K562 treated with DMSO at 1 percent for 4 hours (cell line): ENCODE data around the gene MMS19. TPM values are rescaled to one million over a fixed set of nuclear protein-coding genes. Genes with fewer than 3 reads are reported as not detected.

Experiments used
- total RNA-seq: library from RNA; unstranded; fragments of 300-600 nt; gene quantifications from 2 replicates; pipeline ENCODE4 v1.2.3, GENCODE V29; 2022; ENCODE audit not compliant: insufficient read depth

Gene MMS19
- 37.2 and 45.8 TPM in 2 replicates for total RNA-seq

GRCh38 chr10:97498076-97498840 lies at the start of gene MMS19:
Gene MMS19 (minus strand): TSS chr10:97498422. CDS start chr10:97498384, 38 bp downstream.

GRCh38 chr10:97498841-97499560 lies 779 bp upstream of the MMS19 start, which contains the start of gene UBTD1:
Gene UBTD1 (plus strand): TSS chr10:97498924. CDS start chr10:97499204, 280 bp downstream.

DNA sequence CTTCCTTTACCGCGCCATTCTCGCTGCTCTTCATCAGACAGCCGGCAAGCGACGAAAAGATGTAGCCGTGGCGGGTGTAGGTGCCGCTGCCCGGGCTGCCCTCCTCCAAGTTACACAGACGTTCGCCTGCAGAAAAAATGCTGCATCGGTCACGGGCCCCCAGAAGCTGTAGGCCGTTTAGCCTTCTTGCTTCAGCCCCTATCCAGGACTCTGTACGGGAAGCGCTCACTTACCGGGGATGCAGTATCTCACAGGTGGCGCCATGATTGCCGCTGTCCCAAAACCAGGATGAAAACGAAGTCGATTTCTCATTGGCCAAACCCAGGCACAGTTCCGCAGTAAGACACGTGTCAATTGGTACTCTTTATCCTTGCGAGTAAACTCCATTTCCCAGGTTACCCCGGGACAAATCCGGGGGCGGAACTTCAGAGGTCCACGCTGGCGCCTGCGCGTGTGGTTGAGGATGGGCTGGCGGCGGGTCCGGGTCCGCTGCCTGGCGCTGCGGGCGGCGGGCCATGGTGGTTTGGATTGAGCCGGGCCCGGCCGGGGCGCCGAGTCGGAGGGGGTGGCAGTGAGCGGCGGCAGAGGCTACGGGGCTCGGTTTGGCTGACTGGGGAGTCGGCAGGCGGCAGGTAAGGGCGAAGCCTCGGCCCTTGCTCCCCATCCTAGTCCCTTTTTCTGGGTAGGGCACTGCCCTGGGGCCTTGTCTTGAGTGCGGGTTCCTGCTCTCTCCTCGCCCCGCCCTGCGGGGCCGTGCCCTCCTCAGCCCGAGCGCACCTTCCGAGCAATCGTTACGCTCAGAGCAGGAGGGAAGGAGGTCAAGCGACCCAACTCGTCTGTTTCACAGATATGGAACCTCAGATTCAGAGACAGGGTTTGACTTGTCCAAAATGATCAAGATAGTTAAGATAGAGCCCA lies 52.2 kb downstream of the MMS19 start, which contains the start of the genes EXOSC1 and ZDHHC16:
Gene EXOSC1 (minus strand): TSS at position 285 of the 918 bp plus-strand sequence. CDS start 21 bp downstream, at position 264.
Gene ZDHHC16 (plus strand): TSS at position 454 of the 918 bp plus-strand sequence. CDS start 5,501 bp downstream, outside the sequence.

GRCh38 chr10:97425964-97426775 lies 72.1 kb downstream of the MMS19 start, which contains the start of gene PGAM1:
Gene PGAM1 (plus strand): TSS chr10:97426191. CDS start chr10:97426308, 117 bp downstream.

Other genes starting within 250 kb of the MMS19 start
- gene ARHGAP19, start 205.8 kb downstream of the MMS19 start, total RNA-seq: 11.9 and 12.5 TPM in 2 replicates
- gene FRAT1, start 179.2 kb downstream of the MMS19 start, total RNA-seq: 2.2 and 2.6 TPM in 2 replicates
- 22.9 and 24.5 TPM in 2 replicates for gene FRAT2, start 163.7 kb downstream of the MMS19 start, total RNA-seq
- 10.5 and 11.0 TPM in 2 replicates for gene RRP12, start 97.1 kb downstream of the MMS19 start, total RNA-seq
- 181 and 216 TPM in 2 replicates for gene PGAM1, start 72.2 kb downstream of the MMS19 start, total RNA-seq
- 65.0 and 67.0 TPM in 2 replicates for gene EXOSC1, start 52.4 kb downstream of the MMS19 start, total RNA-seq
- gene ZDHHC16, start 52.2 kb downstream of the MMS19 start, total RNA-seq: 23.0 and 23.7 TPM in 2 replicates
- gene UBTD1, start 502 bp upstream of the MMS19 start, total RNA-seq: 5.7 and 7.7 TPM in 2 replicates
- not detected in 2 replicates for gene ANKRD2, start 74.4 kb upstream of the MMS19 start, total RNA-seq
- not detected in 2 replicates for gene HOGA1, start 86.0 kb upstream of the MMS19 start, total RNA-seq
- gene C10orf62, start 91.3 kb upstream of the MMS19 start, total RNA-seq: not detected in 2 replicates
- 11.3 and 24.5 TPM in 2 replicates for gene MORN4, start 135.1 kb upstream of the MMS19 start, total RNA-seq
- gene PI4K2A, start 142.2 kb upstream of the MMS19 start, total RNA-seq: 17.8 and 24.2 TPM in 2 replicates
- 11.0 and 14.2 TPM in 2 replicates for gene AVPI1, start 188.8 kb upstream of the MMS19 start, total RNA-seq
- 7.4 and 7.7 TPM in 2 replicates for gene MARVELD1, start 215.3 kb upstream of the MMS19 start, total RNA-seq
- 17.1 and 19.3 TPM in 2 replicates for gene ZFYVE27, start 238.7 kb upstream of the MMS19 start, total RNA-seq